Cortex of kidney (tissue), 1 donor: ENCODE results near the gene DNAJC28.
"Not testable (repeated sequence)": the region's sequence is repeated elsewhere in the genome, so short reads cannot be mapped to it uniquely, and the experiment has no call there.

Experiments used
- DNase-seq: peaks from one replicate; lab custom pipeline; 2025; lab: John Stamatoyannopoulos, UW

DNAJC28 gene, protein sequence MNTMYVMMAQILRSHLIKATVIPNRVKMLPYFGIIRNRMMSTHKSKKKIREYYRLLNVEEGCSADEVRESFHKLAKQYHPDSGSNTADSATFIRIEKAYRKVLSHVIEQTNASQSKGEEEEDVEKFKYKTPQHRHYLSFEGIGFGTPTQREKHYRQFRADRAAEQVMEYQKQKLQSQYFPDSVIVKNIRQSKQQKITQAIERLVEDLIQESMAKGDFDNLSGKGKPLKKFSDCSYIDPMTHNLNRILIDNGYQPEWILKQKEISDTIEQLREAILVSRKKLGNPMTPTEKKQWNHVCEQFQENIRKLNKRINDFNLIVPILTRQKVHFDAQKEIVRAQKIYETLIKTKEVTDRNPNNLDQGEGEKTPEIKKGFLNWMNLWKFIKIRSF

DNA sequence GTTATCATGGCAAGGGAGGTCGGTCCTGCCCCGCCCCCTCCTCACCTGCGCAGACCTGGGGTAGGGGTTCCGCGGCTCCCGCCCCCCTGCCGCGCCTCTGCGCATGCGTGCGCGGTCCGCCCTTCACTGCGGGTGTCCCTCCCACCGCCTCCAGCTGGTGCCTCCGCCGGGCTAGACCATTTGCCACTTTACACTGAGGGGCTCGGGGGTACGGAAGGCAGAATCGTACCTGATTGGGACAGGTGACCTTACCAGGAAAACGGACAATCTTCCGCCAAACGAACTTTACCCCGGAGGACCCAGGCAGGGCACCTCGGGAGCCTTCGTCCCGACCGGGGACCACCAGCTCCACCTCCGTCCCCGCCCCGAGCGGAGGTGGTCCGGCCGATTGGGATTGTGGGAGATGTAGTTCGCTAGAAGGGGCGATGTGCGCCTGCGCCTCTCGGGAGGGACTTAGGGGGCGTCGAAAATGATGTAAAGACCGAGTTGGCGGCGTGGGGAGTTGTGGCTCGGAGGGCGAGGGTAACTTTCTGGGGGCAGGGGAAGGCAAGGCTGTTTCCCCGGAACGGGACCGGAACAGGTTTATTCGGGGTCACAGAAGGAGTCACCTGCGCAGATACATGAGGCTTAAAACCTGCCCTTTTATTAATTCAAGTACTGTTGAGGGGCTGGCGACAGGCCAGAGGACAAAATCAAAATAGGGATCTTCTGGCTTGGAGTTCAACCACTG is at the start of gene DNAJC28:
TSS of gene DNAJC28 (minus strand) at position 344 of the 730 bp plus-strand sequence. CDS start 2,323 bp downstream, outside the sequence.
- DNase-seq, result peak; percentile 62

DNA sequence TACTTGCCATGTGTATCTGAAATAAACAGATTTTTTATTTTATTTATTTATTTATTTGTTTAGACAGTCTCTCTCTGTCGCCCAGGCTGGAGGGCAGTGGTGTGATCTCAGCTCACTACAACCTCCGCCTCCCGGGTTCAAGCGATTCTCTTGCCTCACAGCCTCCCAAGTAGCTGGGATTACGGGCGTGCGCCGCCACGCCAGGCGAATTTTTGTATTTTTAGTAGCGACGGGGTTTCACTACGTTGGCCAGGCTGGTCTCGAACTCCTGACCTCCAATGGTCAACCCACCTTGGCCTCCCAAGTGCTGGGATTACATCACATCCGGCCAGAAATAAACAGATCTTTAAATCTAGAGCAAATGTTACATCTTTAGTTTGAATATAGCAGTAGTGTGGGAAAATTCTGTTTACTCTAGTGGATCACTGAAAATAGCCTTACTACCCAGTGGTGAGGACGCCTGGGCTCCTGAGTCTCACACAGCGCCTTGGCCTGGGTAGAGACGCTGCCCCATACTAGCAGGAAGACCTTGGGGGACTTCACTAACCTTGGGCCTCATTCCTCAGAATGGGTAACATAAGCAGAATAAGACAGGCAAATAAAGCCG is 49.7 kb upstream of the DNAJC28 start:
- DNase-seq, result no peak

DNA sequence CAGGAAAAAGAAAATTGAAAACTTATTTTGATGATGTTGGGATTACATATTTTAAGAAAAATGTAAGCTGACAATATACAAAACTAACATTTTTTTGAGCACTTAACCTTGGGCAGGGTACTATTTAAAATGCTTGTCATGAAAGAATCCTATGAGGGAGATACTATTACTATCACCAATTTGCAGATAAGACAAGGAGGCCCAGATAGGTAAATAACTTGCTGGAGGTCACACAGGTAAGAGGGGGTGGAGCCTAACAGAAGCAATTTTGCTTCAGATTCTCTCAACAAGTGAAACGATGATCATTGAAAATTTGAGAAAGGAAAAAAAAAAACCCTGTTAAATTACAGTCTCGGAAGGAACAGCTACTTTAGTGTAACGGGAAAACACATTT is 49.2 kb upstream of the DNAJC28 start:
- DNase-seq, result no peak

DNA sequence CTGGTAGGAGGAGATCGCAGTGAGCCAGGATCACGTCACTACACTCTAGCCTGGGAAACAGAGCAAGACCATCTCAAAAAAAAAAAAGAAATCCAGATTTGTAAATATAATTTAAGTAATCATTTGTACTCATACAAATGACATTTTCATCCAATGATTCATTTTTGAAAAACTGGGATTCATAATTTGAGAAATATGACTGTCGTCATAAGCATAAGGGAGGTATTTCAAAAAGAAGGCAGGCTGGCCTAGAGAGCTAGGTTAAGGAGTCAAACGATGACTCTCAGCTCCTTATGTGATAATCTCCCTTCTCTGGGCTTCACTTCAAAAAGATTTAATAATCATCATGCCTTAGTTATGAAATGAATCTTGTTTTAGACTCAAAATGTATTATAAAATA is 48.1 kb upstream of the DNAJC28 start:
- DNase-seq, result no peak

DNA sequence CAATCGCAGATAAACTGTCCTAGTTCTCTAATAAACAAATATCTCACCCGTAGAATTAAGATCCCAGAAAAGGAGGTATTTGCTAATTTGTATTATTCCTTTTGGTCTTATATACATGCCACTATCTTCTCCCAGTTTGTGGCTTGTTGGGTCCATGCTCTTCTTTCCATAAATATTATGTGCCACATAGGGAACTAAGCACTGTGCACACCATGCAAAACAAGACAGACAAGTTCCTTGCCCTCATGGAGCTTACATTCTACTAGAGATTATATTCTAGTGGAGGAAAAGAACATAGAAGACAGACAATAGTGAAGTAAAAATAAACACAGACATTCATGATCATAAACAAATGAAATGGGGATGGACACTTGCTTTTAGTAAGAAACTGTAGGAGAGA is 45.7 kb upstream of the DNAJC28 start:
- DNase-seq, result no peak

DNA sequence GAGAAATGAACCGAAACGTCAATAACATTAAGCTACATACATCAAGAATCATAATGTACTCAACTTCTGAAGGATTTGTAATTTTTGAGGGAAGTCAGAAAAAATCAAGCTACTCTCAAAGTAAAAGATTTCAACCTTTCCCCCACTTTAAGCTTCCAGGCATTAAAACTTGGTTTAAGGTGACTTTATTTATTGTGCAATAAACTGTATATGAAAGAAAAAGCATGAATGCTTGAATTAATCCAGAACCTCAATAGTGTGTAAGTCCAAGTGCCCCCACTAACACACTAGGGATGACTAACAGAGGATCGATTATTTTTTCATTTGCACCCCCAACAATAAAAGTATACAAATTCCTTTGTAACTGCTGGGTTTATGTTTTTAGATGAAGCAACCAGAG is 39.5 kb upstream of the DNAJC28 start:
- no peak for DNase-seq

DNA sequence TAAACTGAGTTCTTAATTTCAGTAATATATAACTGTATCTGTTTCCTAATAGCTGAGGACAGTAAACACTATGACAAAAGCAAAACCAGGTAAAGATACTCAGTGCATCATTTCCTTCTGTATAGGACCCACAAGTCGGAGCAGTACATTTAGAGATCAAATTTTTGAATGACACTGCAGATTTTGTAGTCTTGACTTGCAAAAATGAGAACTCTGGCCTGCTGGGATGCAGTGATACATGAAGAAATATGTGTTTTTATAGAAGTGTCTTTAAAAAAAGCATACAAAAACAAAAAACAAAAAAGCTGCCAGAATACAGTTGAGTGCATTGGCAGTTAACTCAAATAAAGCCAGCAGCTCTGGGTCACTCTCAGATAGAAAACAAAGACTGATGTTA is 31.4 kb upstream of the DNAJC28 start:
- DNase-seq, result no peak

DNA sequence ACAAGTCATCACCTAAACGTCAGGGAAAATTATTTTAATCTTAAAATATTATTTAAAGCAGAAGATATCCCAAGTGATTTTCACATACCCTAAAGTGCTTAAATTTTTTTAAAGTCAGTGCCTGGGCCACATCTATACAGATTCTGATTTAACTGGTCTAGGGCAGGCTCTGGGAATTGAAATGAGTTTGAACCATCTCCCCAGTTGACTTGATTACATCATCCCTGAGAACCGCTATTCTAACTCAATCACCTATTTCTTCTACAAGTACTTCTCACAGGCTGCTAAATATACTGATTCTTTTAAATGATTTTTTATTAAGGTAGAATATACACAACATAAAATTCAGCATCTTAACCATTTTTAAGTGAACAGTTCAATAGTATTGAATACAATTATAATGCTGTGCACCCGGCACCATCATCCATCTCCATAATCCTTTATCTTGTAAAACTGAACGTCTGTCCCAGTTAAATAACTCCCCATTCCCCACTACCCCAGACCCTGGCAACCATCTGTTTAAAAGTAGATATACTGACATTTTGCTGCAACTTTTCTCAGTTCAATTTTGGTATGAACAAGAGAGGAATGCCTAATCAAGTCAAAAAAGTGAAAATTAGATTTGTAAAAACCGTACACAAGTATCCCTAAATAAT is 30.9 kb upstream of the DNAJC28 start:
- DNase-seq, result no peak

DNA sequence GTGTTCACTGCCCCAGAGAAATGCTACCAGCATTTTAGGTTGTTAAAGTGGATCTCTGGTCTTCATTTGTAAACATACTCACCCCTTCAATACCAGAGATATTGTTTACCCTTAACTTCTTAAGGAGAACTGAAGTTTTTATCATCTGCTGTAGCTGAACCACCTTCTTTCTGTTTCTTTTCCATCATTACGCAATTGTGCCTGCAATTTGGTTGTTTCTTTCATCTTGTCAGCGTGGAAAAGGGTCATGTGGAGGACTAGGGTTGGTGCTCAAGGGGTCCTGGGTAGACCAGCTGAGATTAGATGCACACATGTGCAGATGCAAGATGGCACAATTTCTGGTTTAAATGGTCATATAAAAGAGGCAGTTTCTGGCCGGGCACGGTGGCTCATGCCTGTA is 27.4 kb upstream of the DNAJC28 start:
- no peak for DNase-seq

DNA sequence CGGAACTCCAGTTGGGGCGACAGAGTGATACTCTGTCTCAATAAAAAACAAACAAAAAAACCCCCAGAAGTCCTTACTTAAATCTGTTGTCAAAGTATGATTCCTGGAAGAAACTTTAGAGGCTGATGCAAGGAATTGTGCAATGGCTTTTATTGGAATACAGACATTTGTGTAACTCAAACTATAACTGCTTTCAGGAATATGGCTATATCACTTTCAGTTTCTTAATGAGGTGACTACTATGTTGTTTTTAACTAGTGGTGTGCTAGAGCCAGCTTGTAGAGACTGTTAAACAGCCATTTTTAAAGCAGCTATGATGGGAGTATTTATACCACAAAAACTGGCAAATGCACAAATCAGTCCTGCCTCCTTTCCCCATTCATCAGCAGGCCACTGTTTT is 22.7 kb upstream of the DNAJC28 start:
- DNase-seq, result no peak

DNA sequence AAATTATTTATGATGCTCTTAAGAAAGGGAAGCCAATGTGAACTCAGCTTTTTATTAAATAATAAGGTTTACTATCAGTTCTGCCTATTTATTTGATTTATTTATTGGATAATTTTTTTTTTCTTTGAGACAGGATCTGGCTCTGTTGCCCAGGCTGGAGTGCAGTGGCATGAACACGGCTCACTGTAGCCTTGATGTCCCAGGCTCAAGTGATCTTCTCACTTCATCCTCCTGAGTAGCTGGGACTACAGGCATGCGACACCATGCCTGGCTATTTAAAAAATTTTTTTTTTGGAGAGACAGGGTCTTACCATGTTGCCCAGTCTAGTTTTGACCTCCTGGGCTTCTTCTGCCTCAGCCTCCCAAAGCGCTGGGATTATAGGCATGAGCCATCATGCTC is 21.0 kb upstream of the DNAJC28 start:
- DNase-seq, result no peak

DNA sequence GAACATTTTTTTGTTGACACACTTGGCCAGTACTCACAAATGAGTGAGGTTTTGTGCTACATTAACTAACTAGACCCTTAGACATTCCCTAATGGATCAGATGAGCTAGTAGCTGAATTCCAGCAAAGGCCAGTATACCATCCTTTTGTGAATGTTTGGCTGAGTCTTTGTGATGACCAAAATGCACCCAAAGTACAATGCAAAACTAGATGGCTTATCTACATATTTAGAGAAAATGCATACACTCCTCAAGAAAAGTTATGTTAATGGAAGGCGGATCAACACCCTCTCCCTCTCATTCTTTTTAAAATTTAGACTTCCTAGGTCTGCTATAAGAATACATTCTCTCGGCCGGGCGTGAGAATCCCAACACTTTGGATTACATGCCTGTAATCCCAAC is 20.1 kb upstream of the DNAJC28 start:
- no peak for DNase-seq

DNA sequence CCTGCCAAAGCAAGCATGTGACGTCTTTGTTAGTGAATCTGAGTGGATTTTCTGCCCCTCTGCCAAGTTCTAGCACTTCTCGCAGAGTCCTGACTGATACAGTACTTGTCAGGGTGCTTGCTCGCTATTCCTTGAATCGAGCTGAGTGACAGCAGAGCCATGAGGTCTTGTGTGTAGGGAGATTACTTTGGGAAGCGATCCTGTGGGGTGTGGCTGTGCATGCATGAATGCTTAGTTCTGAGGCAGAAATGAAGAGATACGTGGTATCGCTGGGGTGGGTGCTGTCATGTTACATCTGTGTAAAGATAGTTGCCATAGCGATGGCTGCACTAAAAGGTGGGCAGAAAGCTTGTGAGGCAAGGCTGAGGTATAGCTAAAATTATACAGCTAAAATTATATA is 19.3 kb upstream of the DNAJC28 start:
- no peak for DNase-seq

DNA sequence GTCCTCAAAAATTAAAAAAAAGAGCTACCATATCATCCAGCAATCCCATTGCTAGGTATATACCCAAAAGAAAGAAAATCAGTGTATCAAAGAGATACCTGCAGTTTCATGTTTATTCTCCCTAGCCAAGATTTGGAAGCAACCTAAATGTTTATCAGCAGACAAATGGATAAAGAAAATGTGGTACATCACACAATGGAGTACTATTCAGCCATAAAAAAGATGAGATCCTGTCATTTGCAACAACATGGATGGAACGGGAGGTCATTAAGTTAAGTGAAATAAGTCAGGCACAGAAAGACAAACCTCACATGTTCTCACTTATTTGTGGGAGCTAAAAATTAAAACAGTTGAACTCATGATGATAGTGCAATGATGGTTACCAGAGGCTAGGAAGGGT is 15.5 kb upstream of the DNAJC28 start:
- DNase-seq, result not testable (repeated sequence)

DNA sequence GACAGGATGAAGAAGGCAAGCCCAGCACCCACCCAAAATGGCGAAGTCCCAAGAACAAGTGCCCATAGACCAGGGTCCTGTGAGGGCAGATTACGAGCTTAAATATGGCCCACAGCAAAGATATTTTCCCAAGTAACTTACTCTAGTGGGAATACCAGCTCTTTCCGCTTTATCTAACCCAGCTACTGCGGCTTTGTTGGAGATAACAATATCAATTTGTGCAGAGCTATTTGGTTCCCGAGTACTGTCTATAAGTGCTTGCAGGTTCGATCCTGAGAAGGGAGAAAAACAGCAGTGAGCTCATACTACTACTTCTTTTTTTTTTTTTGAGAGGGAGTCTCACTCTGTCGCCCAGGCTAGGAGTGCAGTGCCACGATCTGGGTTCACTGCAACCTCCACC is 14.3 kb upstream of the DNAJC28 start:
- DNase-seq, result no peak

DNA sequence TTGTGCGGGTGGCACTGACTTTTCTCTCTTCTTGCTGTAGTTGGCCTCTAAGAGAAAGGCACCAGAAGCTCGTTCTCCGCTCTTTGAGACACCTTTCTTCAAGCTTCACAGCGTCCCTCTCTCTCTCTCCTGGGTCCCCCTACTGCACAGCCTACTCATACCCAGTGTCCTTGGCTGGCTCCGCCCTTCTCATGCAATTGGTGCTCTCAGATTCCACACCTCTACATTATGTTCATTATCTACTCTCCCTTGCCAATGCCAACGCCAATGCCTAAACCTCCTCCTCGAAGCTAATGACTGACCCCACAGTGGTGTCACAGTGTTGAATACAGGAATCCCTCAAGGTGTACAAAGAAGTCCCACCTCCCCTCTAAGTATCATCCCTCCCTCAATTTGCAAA is 4.8 kb upstream of the DNAJC28 start:
- no peak for DNase-seq

DNA sequence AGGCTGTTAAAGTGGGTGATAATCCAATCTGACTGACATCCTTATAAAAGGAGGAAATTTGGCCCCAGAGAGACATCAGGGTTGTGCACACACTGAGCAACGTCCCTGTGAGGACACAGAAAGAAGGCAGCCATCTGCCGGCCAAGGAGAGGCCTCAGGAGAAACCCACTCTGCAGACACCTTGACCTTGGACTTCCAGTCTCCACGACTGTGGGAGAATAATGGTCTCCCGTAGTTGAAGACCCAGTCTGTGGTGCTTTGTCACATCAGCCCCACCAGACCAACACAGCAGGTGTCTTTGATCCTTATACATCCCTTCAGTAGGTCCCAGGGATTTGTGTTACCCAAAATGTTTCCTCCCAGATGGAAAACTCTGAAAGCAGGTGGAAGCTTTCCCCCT is 4.2 kb upstream of the DNAJC28 start:
- DNase-seq, result no peak

DNA sequence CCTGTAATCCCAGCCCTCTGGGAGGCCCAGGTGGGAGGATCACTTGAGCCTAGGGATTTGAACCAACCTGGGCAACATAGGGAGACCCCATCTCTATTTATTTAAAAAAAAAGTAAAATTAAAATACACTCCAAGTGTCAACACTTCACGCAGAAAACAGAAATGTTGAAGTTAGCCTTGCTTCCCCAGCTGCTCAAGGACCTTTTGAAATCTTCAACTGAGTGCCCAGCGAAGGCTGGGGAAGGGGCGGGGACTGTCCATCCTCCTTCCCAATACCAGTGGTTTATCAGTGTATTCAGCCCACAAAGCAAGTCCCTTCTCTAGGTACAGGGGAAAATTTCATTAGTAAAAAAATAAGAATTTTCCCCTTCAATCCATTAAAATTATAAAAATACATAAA is 2.2 kb upstream of the DNAJC28 start:
- DNase-seq, result no peak

DNA sequence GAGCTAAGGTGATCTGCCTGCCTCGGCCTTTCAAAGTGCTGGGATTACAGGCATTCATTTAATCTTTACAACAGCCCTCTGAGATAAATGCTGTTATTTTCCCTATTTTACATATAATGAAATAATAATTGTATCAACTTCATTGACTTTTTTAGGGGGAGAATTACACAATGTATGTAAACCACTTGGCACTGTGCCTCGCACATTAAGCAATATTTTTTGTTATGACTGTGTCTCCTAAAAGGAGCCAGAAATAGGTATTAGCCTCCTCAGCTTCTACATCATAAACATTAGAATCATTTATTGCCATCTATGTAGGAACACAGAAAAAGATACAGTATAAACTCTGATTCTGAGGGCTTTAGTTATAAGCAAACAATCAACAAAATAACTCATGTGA is 1.1 kb upstream of the DNAJC28 start:
- DNase-seq, result no peak

DNA sequence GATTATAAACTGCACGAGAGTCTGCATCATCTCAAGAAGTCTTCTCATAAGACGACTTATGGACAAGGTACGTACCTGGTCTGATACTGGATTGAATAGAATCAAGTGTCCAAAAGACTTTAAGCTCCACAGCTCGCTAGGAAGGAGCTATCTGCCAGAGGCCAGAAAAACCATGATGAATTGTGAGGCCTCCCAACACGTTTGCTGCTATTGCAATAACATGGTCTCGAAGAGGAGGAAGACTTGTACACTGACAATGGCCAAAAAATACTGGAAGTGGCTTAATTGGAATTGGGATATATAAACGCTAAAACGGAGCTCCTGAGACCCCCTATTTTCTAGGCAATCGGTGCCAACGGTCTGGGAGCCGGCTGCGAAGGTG is 534 bp downstream of the DNAJC28 start:
- no peak for DNase-seq

DNA sequence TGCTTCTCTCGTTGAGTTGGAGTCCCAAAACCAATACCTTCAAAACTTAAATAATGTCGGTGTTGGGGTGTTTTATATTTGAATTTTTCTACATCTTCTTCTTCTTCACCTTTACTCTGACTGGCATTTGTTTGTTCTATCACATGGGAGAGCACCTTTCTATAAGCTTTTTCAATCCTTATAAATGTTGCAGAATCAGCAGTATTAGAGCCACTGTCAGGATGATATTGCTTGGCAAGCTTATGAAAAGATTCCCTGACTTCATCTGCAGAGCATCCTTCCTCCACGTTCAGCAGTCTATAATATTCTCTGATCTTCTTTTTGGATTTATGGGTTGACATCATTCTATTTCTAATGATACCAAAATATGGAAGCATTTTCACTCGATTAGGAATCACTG is 2.6 kb downstream of the DNAJC28 start:
- no peak for DNase-seq

DNA sequence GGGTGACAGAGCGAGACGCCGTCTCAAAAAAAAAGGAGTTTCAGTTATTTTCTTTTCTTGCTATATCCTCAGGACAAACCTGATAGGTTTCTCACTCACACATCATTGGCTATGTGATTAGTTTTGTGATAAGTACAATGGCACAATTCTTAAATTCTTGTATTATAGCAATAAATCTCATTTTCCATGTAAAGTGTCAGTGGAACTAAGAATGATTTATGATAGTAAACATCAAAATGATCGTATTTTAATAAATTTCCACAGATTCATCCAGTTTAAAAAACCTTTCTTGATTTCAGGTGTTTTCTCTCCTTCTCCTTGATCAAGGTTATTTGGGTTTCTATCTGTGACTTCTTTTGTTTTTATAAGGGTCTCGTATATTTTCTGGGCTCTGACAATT is 3.5 kb downstream of the DNAJC28 start:
- DNase-seq, result no peak
